HepG2 (cell line): ENCODE results near the gene CD320. TPM values are rescaled to one million over a fixed set of nuclear protein-coding genes. Genes with fewer than 3 reads are reported as not detected.

Experiments
- CBX2 ChIP-seq, 2 experiments: fragments of 200-600 bp in 1 of 2; sonication (generic); formaldehyde crosslinking in 1 of 2; IDR thresholded peaks; 2 replicates each; pipeline versions ENCODE4 v1.7.0 to v1.8.1; 2018 to 2022; ENCODE audit warnings: low read depth in 2 of 2, low read length in 1 of 2, mild to moderate bottlenecking in 1 of 2, missing genetic modification reagents in 1 of 2
- HOXA3 ChIP-seq: sonication (generic); formaldehyde crosslinking; IDR thresholded peaks from 2 replicates; pipeline ENCODE4 v1.5.0; 2020; ENCODE audit warnings: missing genetic modification reagents
- TAF1 ChIP-seq: sonication (generic); formaldehyde crosslinking; IDR thresholded peaks from 2 replicates; pipeline ENCODE4 v1.4.0; 2020; ENCODE audit warnings: missing genetic modification reagents
- ZBTB37 ChIP-seq: sonication (generic); formaldehyde crosslinking; IDR thresholded peaks from 2 replicates; pipeline ENCODE4 v1.4.0; 2020; ENCODE audit warnings: mild to moderate bottlenecking, missing genetic modification reagents
- ZNF407 ChIP-seq: sonication (generic); formaldehyde crosslinking; IDR thresholded peaks from one replicate; pipeline ENCODE4 v1.5.1; 2020; ENCODE audit warnings: mild to moderate bottlenecking, missing genetic modification reagents; ENCODE audit errors: not compliant biosample characterization
- ZNF556 ChIP-seq: sonication (generic); formaldehyde crosslinking; IDR thresholded peaks from 2 replicates; pipeline ENCODE4 v1.4.0; 2020; ENCODE audit warnings: mild to moderate bottlenecking, missing genetic modification reagents, borderline replicate concordance
- ZNF574 ChIP-seq: sonication (generic); formaldehyde crosslinking; IDR thresholded peaks from 2 replicates; pipeline ENCODE4 v1.4.0; 2020; ENCODE audit warnings: missing genetic modification reagents
- ZSCAN20 ChIP-seq: sonication (generic); formaldehyde crosslinking; IDR thresholded peaks from 2 replicates; pipeline ENCODE4 v1.4.0; 2020; ENCODE audit warnings: missing genetic modification reagents, mild to moderate bottlenecking, borderline replicate concordance
- polyA plus RNA-seq, 8 experiments: library from polyadenylated mRNA; depleted of rRNA in 3 of 8; stranded (reverse) in 7 of 8; unstranded in 1 of 8; fragments of >200 nt; fragmentation: Illumina TruSeq in 4 of 8; extraction: Trizol in 4 of 8; gene quantifications; 2 replicates each; pipeline versions ENCODE4 v1.2.1 to v1.2.3, GENCODE V29; 2011 to 2016; ENCODE audit warnings: low read depth in 4 of 8, missing spikeins in 1 of 8, mixed read lengths in 1 of 8; ENCODE audit not compliant: insufficient read depth in 1 of 8
- total RNA-seq, 5 experiments: library from RNA; depleted of rRNA; stranded (reverse); fragments of >200 nt; fragmentation: Illumina TruSeq; extraction: Trizol; gene quantifications; 2 replicates each; pipeline ENCODE4 v1.2.3, GENCODE V29; 2016; ENCODE audit warnings: low read depth in 1 of 5

The CD320 gene
- total and polyA plus RNA-seq, 2 of the 13 experiments (the other 11 are each of a cell fraction or from before 2014, with no cell fraction given) = 83.1 to 99.9 TPM

- 0 out of 2 replicates have a peak, but pooled peaks have one; percentile 16 for TF ChIP-seq ZNF574
- peak; percentile 45; the same call in 1 of the 2 replicates for TF ChIP-seq HOXA3 (CRISPR knock-in tag)
- no peak for TF ChIP-seq ZNF407 (CRISPR knock-in tag)
- no peak for TF ChIP-seq ZNF556 (CRISPR knock-in tag)
- no peak for TF ChIP-seq TAF1 (CRISPR knock-in tag)
- no peak for TF ChIP-seq ZSCAN20 (CRISPR knock-in tag)
- TF ChIP-seq CBX2 (IDR thresholded peaks at IDR 0.05; ENCODE audit: low read depth, low read length) = no peak
- no peak for TF ChIP-seq CBX2 (CRISPR knock-in tag; IDR thresholded peaks at IDR 0.05; ENCODE audit: low read depth)
- no peak for TF ChIP-seq ZBTB37 (CRISPR knock-in tag)
Measured at GRCh38 chr19:8355631-8356402, 47.7 kb upstream of the CD320 start (continued).
